Panc1 (cell line): Measurements from ENCODE around the gene GNG7.

Experiments used
- TCF7L2 ChIP-seq: IDR thresholded peaks from 2 replicates; pipeline ENCODE4 v1.6.1; 2011; ENCODE audit warnings: mild to moderate bottlenecking, low read depth, low read length, inconsistent platforms
- TF ChIP-seq, protein P1 (sequence below): fragments of 450-650 bp; IDR thresholded peaks from 2 replicates; pipeline ENCODE4 v1.5.1; 2017; ENCODE audit warnings: mild to moderate bottlenecking

DNA sequence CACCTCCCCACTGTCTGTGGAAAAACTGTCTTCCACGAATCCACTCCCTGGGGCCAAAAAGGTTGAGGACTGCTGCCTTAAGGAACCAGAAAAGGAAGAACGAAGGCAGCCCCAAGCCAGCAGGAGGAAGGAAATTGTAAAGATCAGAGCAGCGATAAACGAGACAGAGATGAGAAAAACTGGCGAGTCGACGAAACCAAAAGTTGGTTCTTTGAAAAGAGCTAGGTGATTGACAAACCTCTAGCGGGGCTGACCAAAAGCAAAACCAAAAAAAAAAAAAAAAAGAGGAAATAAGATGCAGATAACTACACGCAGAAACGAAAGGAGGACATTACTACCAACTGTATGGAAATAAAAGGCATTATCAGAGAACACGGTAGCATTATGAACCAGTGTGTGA lies 149.6 kb downstream of the GNG7 start:
- TF ChIP-seq, protein P1, sequence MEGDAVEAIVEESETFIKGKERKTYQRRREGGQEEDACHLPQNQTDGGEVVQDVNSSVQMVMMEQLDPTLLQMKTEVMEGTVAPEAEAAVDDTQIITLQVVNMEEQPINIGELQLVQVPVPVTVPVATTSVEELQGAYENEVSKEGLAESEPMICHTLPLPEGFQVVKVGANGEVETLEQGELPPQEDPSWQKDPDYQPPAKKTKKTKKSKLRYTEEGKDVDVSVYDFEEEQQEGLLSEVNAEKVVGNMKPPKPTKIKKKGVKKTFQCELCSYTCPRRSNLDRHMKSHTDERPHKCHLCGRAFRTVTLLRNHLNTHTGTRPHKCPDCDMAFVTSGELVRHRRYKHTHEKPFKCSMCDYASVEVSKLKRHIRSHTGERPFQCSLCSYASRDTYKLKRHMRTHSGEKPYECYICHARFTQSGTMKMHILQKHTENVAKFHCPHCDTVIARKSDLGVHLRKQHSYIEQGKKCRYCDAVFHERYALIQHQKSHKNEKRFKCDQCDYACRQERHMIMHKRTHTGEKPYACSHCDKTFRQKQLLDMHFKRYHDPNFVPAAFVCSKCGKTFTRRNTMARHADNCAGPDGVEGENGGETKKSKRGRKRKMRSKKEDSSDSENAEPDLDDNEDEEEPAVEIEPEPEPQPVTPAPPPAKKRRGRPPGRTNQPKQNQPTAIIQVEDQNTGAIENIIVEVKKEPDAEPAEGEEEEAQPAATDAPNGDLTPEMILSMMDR = no peak
- TF ChIP-seq TCF7L2 = no peak
